ENCODE measurements around the gene MFAP3L. TPM values are rescaled to one million over a fixed set of nuclear protein-coding genes. Genes with fewer than 3 reads are reported as not detected.

MFAP3L gene
- total and polyA plus RNA-seq, 2 donors from 2014 or later, result 18.4 to 35.1 TPM

DNA sequence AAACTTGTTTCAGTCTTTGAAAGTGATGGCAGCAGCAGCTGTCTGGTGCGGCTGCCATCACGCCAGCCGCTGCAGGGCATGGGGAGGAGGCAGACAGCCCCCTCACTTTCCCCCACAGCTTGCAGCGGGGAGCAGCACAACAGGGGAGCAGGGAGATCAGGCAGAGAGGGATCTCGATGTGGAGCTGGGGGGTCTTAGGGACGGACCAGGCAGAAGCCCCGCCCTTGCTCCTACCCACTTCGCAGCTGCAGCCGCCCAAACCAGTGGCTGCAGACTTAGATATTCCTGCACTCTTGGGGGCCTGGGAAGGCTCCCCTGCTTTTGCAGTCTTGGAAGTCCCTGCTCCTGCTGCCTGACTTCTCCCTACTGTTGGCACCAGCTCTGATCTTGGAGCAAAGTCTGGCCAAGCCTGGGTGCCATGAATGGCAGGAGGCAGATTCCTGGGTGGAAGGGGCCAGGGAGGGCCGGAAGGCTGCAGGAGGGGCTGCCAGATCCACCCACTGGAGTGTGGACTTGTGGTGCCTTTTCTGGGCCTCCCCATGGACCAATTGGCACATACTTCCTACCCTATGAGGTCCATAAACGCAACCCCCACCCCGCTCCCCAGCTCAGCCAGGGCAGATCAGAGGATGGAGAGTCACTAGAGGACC, 14.0 kb upstream of the MFAP3L start:
- DNase-seq (no peak), FAIRE-seq (no peak)
- H3K4me1 ChIP-seq (ENCODE audit: control insufficient read depth in 2 of 3, insufficient read depth in 2 of 3, low read depth in 1 of 3, low read length in 3 of 3), result no peaks in the 10 kb centered on the region
- no peak overlapping the region for H3K27ac ChIP-seq (ENCODE audit: low read depth in 2 of 2, low read length in 2 of 2)
- H3K9ac ChIP-seq (ENCODE audit: low read length in 3 of 3), result no peak overlapping the region
- H3K9me3 ChIP-seq (ENCODE audit: control insufficient read depth in 2 of 3, insufficient read depth in 1 of 3, low read length in 3 of 3), result no peaks in the 10 kb centered on the region
- H3K4me3 ChIP-seq (ENCODE audit: low read length in 3 of 3), result no peak overlapping the region
- H3K36me3 ChIP-seq (ENCODE audit: control insufficient read depth in 2 of 3, insufficient read depth in 3 of 3, low read length in 3 of 3), result no peaks in the 10 kb centered on the region
- TF ChIP-seq, protein P1, sequence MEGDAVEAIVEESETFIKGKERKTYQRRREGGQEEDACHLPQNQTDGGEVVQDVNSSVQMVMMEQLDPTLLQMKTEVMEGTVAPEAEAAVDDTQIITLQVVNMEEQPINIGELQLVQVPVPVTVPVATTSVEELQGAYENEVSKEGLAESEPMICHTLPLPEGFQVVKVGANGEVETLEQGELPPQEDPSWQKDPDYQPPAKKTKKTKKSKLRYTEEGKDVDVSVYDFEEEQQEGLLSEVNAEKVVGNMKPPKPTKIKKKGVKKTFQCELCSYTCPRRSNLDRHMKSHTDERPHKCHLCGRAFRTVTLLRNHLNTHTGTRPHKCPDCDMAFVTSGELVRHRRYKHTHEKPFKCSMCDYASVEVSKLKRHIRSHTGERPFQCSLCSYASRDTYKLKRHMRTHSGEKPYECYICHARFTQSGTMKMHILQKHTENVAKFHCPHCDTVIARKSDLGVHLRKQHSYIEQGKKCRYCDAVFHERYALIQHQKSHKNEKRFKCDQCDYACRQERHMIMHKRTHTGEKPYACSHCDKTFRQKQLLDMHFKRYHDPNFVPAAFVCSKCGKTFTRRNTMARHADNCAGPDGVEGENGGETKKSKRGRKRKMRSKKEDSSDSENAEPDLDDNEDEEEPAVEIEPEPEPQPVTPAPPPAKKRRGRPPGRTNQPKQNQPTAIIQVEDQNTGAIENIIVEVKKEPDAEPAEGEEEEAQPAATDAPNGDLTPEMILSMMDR (IDR thresholded peaks at IDR 0.05; ENCODE audit: borderline replicate concordance, extremely low read depth, insufficient read depth), result no peak
- intact Hi-C loops (cut with DNase I), result loop anchor here (5.0 kb wide), 1 partner anchor 228 kb away; no protein-coding TSS in a partner anchor
- H3K27me3 ChIP-seq (ENCODE audit: control insufficient read depth, insufficient read depth, low read length), result no peaks in the 10 kb centered on the region

- Histone ChIP-seq H3K36me3 (ENCODE audit: control insufficient read depth in 2 of 3, insufficient read depth in 3 of 3, low read length in 3 of 3) (no peaks in the 10 kb centered on the region), H3K9me3 (ENCODE audit: control insufficient read depth in 2 of 3, insufficient read depth in 1 of 3, low read length in 3 of 3) (no peaks in the 10 kb centered on the region), H3K9ac (ENCODE audit: low read length in 3 of 3) (no peak overlapping the region), H3K4me1 (ENCODE audit: control insufficient read depth in 2 of 3, insufficient read depth in 2 of 3, low read depth in 1 of 3, low read length in 3 of 3) (no peaks in the 10 kb centered on the region), H3K27ac (ENCODE audit: low read depth in 2 of 2, low read length in 2 of 2) (no peak overlapping the region), H3K4me3 (ENCODE audit: low read length in 3 of 3) (no peak overlapping the region), H3K27me3 (ENCODE audit: control insufficient read depth, insufficient read depth, low read length) (no peaks in the 10 kb centered on the region)
- intact Hi-C loops (cut with DNase I), result no loop called here
- TF ChIP-seq, protein P1 (IDR thresholded peaks at IDR 0.05; ENCODE audit: borderline replicate concordance, extremely low read depth, insufficient read depth), result no peak
- FAIRE-seq, result no peak
- no peak for DNase-seq
These were observed 12.6 kb upstream of the MFAP3L start for GRCh38 chr4:170038769-170039168.

DNA sequence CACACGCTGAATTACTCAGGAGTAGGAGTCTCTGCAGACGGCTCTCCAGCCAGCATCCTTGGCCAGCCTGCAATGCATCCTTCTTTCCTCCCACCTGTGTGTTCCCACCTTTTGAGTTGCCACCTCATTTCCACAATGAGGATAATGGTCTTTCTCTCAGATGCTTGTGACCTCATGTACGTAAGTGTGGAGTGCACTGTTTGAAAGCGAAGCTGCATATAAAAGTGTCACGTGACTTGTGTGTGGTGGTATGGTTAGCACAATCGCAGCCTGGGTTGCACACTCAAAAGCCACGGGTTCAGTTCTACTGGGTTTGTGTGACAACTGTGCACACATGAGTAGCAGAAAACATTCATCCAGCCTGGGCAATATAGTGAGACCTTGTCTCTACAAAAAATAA, 12.0 kb upstream of the MFAP3L start:
- intact Hi-C loops (cut with DNase I), result no loop called here
- Histone ChIP-seq H3K4me3 (ENCODE audit: low read length in 3 of 3) (no peak overlapping the region), H3K27ac (ENCODE audit: low read depth in 2 of 2, low read length in 2 of 2) (no peak overlapping the region), H3K9me3 (ENCODE audit: control insufficient read depth in 2 of 3, insufficient read depth in 1 of 3, low read length in 3 of 3) (no peaks in the 10 kb centered on the region), H3K9ac (ENCODE audit: low read length in 3 of 3) (no peak overlapping the region), H3K36me3 (ENCODE audit: control insufficient read depth in 2 of 3, insufficient read depth in 3 of 3, low read length in 3 of 3) (no peaks in the 10 kb centered on the region), H3K27me3 (ENCODE audit: control insufficient read depth, insufficient read depth, low read length) (no peaks in the 10 kb centered on the region), H3K4me1 (ENCODE audit: control insufficient read depth in 2 of 3, insufficient read depth in 2 of 3, low read depth in 1 of 3, low read length in 3 of 3) (no peaks in the 10 kb centered on the region)
- TF ChIP-seq, protein P1 (IDR thresholded peaks at IDR 0.05; ENCODE audit: borderline replicate concordance, extremely low read depth, insufficient read depth), result no peak
- DNase-seq (no peak), FAIRE-seq (no peak)

DNA sequence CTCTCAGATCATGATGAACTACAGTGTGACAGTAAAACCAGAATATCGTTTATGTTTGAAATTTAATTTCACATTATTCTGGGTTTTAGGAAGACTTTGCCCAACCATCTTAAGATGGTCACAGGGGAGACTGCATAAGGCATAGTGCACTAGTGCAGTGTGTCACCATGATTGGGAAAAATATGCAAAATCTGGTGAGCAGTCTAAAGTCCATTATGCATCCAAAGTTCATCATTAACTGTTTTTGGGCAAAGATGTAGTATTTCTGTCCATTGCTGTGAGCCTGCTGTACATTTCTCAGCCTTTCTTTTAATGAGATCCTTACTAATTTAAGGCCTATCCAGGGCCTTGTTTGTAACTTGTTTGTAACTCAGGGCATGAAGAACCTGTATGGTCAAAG, 11.3 kb upstream of the MFAP3L start:
- Histone ChIP-seq H3K4me1 (ENCODE audit: control insufficient read depth in 2 of 3, insufficient read depth in 2 of 3, low read depth in 1 of 3, low read length in 3 of 3) (no peaks in the 10 kb centered on the region), H3K27me3 (ENCODE audit: control insufficient read depth, insufficient read depth, low read length) (no peaks in the 10 kb centered on the region), H3K9me3 (ENCODE audit: control insufficient read depth in 2 of 3, insufficient read depth in 1 of 3, low read length in 3 of 3) (no peaks in the 10 kb centered on the region), H3K9ac (ENCODE audit: low read length in 3 of 3) (no peak overlapping the region), H3K36me3 (ENCODE audit: control insufficient read depth in 2 of 3, insufficient read depth in 3 of 3, low read length in 3 of 3) (no peaks in the 10 kb centered on the region), H3K4me3 (ENCODE audit: low read length in 3 of 3) (no peak overlapping the region), H3K27ac (ENCODE audit: low read depth in 2 of 2, low read length in 2 of 2) (no peak overlapping the region)
- TF ChIP-seq, protein P1 (IDR thresholded peaks at IDR 0.05; ENCODE audit: borderline replicate concordance, extremely low read depth, insufficient read depth), result no peak
- FAIRE-seq (no peak), DNase-seq (no peak)
- intact Hi-C loops (cut with DNase I), result no loop called here
